GM10266 (cell line): ENCODE data around the gene PTTG1IP2.

Source experiments
- DNase-seq: peaks from one replicate; pipeline ENCODE4 v3.0.0; 2012; ENCODE audit errors: extremely low spot score
- CTCF ChIP-seq: IDR thresholded peaks from 2 replicates; pipeline ENCODE4 v1.5.1; 2012; ENCODE audit warnings: mild to moderate bottlenecking, low read depth; ENCODE audit not compliant: control insufficient read depth, insufficient read depth; ENCODE audit errors: missing control alignments

The PTTG1IP2 gene

GRCh38 chr7:90445633-90446032 lies 23.8 kb upstream of the PTTG1IP2 start:
- no peak for TF ChIP-seq CTCF
- DNase-seq, result no peak

- no peak for DNase-seq
Observed at GRCh38 chr7:90446137-90446899, 23.1 kb upstream of the PTTG1IP2 start.

GRCh38 chr7:90453259-90453891 lies 16.1 kb upstream of the PTTG1IP2 start:
- no peak for DNase-seq
- TF ChIP-seq CTCF, result no peak

More at GRCh38 chr7:90446137-90446899, 23.1 kb upstream of the PTTG1IP2 start:
- no peak for TF ChIP-seq CTCF

GRCh38 chr7:90453931-90454330 lies 15.5 kb upstream of the PTTG1IP2 start:
- no peak for TF ChIP-seq CTCF
- DNase-seq, result no peak

GRCh38 chr7:90455163-90456030 lies 14.0 kb upstream of the PTTG1IP2 start:
- TF ChIP-seq CTCF, result peak; percentile 73
- peak; percentile 47 for DNase-seq

GRCh38 chr7:90458104-90458503 lies 11.3 kb upstream of the PTTG1IP2 start:
- DNase-seq, result no peak
- TF ChIP-seq CTCF, result no peak
